CD1c-positive myeloid dendritic cell (primary cell): ENCODE results near the gene NBEA.
"Not testable (repeated sequence)": the region's sequence is repeated elsewhere in the genome, so short reads cannot be mapped to it uniquely, and the experiment has no call there.

Source experiments
- DNase-seq: peaks from one replicate; pipeline ENCODE4 v3.0.0-alpha.2; 2016; ENCODE audit errors: extremely low spot score

NBEA gene

GRCh38 chr13:35092251-35092650 lies 150.2 kb downstream of the NBEA start:
- DNase-seq, result no peak

- no peak for DNase-seq
These were observed 150.7 kb downstream of the NBEA start for GRCh38 chr13:35092751-35093150.

GRCh38 chr13:35093356-35093755 lies 151.3 kb downstream of the NBEA start:
- DNase-seq, result no peak

- DNase-seq, result not testable (repeated sequence)
These were observed 164.7 kb downstream of the NBEA start for GRCh38 chr13:35106771-35107170.

GRCh38 chr13:35107535-35107934 lies 165.5 kb downstream of the NBEA start:
- DNase-seq, result no peak

GRCh38 chr13:35113612-35114011 lies 171.5 kb downstream of the NBEA start:
- DNase-seq, result not testable (repeated sequence)

- DNase-seq, result no peak
These were observed 185.4 kb downstream of the NBEA start for GRCh38 chr13:35127466-35127865.

GRCh38 chr13:35129500-35129899 lies 187.4 kb downstream of the NBEA start:
- DNase-seq, result peak; percentile 5

GRCh38 chr13:35131471-35131870 lies 189.4 kb downstream of the NBEA start:
- no peak for DNase-seq

GRCh38 chr13:35136585-35136984 lies 194.5 kb downstream of the NBEA start:
- DNase-seq, result no peak

- DNase-seq, result peak; percentile 14
These were observed 197.5 kb downstream of the NBEA start for GRCh38 chr13:35139591-35139990.

- DNase-seq, result no peak
These were observed 198.3 kb downstream of the NBEA start for GRCh38 chr13:35140321-35140720.

- no peak for DNase-seq
These were observed 198.8 kb downstream of the NBEA start for GRCh38 chr13:35140831-35141230.

GRCh38 chr13:35143123-35143522 lies 201.1 kb downstream of the NBEA start:
- DNase-seq, result no peak

- DNase-seq, result peak; percentile 36
These were observed 202.3 kb downstream of the NBEA start for GRCh38 chr13:35144166-35144890.

- DNase-seq, result no peak
These were observed 204.6 kb downstream of the NBEA start for GRCh38 chr13:35146686-35147085.

- DNase-seq, result peak; percentile 61
These were observed 215.2 kb downstream of the NBEA start for GRCh38 chr13:35157143-35157755.

- no peak for DNase-seq
These were observed 217.0 kb downstream of the NBEA start for GRCh38 chr13:35159041-35159440.

- DNase-seq, result no peak
These were observed 218.8 kb downstream of the NBEA start for GRCh38 chr13:35160896-35161295.

GRCh38 chr13:35162420-35162819 lies 220.3 kb downstream of the NBEA start:
- peak; percentile 49 for DNase-seq

- DNase-seq, result no peak
These were observed 221.6 kb downstream of the NBEA start for GRCh38 chr13:35163674-35164073.

- DNase-seq, result peak; percentile 61
These were observed 222.4 kb downstream of the NBEA start for GRCh38 chr13:35164324-35164932.

- DNase-seq, result no peak
These were observed 223.1 kb downstream of the NBEA start for GRCh38 chr13:35165205-35165604.
